D341Med (cell line): Measurements from ENCODE around the gene DEPDC4.
"Not testable (repeated sequence)": the region's sequence is repeated elsewhere in the genome, so short reads cannot be mapped to it uniquely, and the experiment has no call there.

Experiments
- DNase-seq: peaks from one replicate; pipeline ENCODE4 v3.0.0; 2012; ENCODE audit warnings: low spot score

Gene DEPDC4

DNA sequence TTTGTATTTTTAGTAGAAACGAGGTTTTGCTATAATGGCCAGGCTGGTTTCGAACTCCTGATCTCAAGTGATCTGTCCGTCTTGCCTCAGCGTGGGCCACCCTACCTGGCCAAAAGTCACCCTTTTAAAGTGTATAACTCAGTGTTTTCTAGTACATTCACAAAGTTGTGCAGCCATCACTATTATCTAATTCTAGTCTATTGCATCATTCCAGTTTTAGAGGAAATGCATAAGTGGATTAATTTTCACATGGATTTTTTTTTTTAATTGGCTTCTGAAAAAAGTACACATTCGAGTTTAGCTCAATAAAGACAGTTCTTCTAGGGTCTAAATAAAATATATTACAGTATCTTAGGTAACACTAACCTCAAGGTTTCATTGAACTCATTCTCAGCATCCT lies 3.7 kb downstream of the DEPDC4 start:
- no peak for DNase-seq

DNA sequence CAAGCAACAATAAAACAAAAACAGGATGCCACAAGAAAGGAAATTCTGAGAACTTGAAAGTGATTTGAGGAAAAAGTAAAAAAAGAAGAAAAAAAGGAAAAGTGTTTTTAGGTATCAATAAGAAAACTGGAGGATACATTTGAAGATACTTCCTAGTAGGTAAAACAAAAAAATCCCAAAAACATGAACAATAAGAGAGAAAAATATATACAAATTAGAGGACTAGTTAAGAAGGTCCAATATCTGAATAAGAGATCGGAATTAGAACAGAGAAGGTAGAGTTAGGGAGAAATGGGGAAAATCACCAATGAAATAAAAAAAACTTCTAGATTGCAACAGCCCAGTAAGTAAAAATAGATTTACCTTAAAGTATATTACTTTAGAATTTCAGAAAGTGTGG lies 8.8 kb downstream of the DEPDC4 start:
- no peak for DNase-seq

DNA sequence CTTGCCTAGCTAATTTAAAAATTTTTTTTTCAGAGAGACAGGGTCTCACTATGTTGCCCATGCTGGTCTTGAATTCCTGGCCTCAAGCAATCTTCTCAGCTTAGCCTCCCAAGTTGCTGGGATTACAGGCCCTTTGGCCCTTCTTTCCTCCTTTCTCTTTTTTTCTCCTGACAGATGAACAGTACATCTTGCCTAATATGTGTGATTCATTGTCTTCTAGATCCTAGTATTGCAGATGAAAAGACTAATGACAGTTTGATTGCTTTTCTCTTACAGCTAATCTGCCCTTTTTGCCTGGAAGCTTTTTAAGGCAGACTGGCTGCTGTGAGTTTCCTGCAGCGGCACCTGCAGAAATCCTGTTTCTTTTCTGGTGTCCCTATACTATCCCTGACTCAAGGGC lies 12.0 kb downstream of the DEPDC4 start:
- no peak for DNase-seq

DNA sequence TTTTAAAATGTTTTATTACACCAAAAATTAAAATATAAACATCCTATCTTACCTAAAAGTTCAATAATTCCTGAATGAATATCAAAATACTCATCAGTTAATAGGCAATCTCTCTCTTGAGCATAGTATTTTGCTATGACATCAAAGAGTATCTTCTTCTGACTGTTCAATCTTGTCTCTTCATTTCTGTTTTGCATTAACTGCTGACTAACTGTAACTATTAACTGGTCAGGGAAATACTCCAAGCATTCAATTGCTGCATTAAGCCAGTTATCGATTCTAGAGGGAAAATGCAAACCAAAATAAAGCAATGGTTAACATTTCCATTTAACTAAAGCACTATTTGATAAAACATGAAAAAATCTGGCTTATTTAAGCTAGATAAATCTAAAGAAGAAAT lies 13.4 kb downstream of the DEPDC4 start:
- no peak for DNase-seq

DNA sequence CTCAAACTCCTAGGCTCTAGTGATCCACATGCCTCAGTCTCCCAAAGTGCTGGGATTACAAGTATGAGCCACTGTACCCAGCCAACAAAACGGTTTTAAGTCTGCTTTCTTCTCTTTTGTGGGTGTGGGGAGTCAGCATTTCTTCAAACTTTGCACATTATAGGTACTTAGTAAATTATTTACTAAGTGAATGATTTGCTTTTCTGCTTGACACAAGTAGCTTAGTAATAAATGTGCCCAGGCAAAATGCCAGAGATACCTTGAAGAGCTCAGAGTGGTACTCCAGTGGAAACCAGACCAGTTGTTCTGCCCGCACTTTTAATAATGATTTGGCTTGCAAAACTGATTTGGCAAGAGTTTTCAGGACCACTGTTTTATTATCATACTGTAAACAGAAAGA lies 15.0 kb downstream of the DEPDC4 start:
- no peak for DNase-seq

GRCh38 chr12:100249941-100250340 lies 16.9 kb downstream of the DEPDC4 start:
- DNase-seq: no peak

- DNase-seq: no peak
Observed at GRCh38 chr12:100248886-100249285, 18.0 kb downstream of the DEPDC4 start.

DNA sequence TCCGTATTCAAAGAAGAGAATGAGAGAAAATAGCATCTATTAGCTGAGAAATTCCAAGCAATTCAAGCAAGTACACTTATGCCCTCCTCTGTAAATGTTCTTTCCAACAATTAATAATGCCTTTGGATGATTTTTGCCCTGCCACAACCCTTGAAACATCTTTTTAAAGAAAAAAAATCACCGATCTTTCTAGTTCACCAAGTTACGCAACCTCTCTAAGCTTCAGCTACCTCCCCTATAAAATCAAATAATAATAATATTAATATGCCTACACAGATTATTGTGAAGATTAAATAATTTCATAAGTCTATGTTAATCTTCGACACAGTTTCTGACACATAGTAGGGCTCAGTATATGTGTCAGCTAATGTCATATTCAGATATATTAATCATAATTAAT lies 19.1 kb downstream of the DEPDC4 start:
- no peak for DNase-seq

- DNase-seq: no peak
Observed at GRCh38 chr12:100243137-100243536, 23.7 kb downstream of the DEPDC4 start.

GRCh38 chr12:100239589-100239988 lies 27.3 kb downstream of the DEPDC4 start:
- DNase-seq: no peak

DNA sequence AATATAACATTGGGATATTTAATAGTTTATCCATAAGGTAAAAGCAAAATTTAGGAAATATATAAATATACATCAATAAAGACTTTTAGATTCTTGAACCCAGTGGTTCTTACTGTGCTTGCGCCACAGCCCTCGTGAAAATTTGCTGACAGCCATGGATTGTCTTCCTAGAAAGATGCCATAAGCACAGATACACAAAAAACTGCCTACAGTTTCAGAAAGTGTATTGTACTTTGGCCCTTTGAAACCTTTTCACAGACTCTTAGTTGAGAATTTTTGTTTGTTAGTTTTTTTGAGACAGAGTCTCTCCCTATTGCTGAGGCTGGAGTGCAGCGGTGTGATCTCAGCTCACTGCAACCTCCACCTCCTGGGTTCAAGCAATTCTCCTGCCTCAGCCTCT lies 28.1 kb downstream of the DEPDC4 start:
- DNase-seq: no peak

- DNase-seq: peak; percentile 50
Observed at GRCh38 chr12:100234591-100235304, 32.1 kb downstream of the DEPDC4 start.

DNA sequence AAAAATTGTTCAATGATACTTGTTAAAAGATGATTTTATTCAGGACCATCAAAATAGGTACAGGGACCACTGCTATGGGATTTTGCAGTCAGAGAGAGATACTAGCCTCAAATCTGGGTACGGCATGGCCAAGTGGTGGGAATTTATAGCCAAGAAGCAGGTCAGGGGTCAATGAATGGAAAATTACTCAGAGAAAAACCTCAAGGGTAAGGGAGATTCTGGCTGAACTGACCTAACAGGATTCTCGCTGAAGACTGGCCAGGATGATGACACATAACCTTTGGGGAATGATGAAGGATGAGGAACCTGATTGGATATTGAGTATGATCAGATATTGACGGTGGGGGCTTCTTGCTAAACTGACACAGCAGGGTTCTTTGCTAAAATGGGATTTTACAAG lies 32.7 kb downstream of the DEPDC4 start:
- no peak for DNase-seq

DNA sequence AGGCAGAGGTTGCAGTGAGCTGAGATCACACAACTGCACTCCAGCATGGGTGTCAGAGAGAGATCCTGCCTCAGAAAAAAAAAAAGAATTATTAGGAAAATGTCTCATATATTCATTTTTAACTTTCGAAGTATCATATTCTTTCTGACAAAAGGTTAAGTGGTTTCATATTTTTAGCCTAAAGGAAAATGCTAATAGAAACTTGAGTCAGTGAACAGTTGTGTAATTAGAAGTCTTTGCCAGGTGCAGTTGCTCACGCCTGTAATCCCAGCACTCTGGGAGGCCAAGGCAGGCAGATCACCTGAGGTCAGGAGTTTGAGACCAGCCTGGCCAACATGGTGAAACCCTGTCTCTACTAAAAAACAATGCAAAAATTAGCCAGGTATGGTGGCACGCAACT lies 35.0 kb downstream of the DEPDC4 start:
- DNase-seq: not testable (repeated sequence)

GRCh38 chr12:100229876-100230275 lies 37.0 kb downstream of the DEPDC4 start:
- no peak for DNase-seq

GRCh38 chr12:100229036-100229635 lies 37.7 kb downstream of the DEPDC4 start:
- peak; percentile 41 for DNase-seq

GRCh38 chr12:100225491-100225890 lies 41.4 kb downstream of the DEPDC4 start:
- DNase-seq: no peak

- not testable (repeated sequence) for DNase-seq
Observed at GRCh38 chr12:100222173-100222572, 44.7 kb downstream of the DEPDC4 start.

DNA sequence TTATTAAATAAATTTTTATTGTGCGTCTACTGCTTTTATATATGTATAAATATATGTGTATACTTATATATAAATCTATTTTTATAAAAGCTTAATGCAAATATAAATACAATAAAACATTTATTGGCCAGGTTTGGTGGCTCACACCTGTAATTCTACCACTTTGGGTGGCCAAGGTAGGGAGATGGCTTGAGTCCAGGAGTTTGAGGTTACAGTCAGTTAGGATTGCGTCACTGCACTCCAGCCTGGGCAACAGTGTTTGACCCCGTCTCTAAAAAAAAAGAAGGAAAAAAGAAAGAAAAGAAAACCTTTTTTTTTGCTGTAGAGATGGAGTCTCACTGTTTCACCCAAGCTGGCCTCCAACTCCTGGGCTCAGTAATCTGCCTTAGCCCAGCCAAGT lies 45.4 kb downstream of the DEPDC4 start:
- DNase-seq: no peak

DNA sequence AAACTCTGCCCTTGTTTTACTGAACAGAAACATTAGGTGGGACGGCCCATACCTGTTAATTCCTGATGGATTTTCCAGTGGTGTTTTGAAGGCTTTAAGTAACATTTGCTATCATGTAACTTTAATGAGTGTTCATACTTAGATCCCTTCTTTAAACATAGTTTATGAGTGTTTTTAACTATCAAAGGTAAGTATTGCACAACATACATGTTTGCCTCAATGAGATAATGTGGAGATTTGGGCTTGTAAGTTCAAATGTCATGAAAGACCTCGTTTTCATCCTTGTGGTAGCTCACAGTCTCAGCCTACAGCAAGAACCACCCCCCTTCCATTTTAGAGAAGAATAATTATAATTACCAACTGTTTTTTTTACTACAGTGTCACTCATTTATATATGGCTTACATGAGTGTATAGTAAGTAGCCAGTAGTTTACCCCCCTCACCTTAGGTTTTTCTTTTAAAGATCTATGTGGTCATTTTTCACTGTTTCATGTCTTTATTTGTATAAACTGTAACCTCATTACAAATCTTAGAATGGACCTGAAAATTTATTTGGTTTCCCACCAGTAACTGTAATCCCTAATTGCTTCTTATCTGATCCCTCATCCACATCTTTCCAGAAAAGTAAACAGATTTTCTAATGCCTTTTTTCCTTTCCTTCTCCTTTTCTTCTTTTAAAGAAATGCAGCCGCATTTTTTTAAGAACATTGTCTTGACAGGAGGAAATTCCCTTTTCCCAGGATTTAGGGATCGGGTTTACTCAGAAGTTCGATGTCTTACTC lies 47.4 kb downstream of the DEPDC4 start:
- DNase-seq: no peak

DNA sequence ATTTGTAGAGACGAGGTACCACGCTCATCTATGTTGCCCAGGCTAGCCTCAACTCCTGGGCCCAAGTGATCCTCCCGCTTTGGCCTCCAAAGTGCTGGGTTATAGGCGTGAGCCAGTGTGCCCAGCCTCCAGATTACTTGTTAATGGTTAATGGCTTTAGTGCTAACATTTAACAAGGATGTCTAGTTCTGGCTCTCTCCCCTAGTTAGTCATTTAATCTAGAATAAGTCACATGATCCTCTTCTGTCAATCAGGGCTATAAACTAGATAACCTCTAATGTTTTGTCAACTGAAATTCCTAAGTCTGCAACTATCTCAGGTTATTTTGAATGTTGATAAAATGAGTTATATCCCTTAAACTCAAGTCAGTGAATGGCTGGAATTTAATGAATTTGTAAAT lies 50.5 kb downstream of the DEPDC4 start:
- no peak for DNase-seq

GRCh38 chr12:100215209-100215608 lies 51.7 kb downstream of the DEPDC4 start:
- DNase-seq: no peak

DNA sequence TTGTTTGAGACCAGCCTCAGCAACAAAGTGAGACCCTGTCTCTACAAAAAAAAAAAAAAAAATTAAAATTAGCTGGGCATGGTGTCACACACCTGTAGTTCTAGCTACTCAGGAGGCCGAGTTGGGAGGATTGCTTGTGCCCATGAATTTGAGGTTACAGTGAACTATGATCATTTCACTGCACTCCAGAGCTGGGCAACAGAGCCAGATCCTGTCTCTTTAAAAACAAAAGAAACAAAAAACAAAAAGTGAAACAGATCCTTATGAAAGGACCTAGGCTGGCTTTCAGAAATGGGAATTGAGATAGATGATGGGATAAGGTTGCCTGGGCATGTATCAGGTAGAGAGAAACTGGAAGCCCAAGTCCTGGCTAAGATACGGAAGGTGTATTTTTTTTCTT lies 52.4 kb downstream of the DEPDC4 start:
- no peak for DNase-seq
